HL-60 (cell line): ENCODE results near the gene MXRA7.

Experiments used
- DNase-seq, 2 experiments: peaks; one replicate each; pipeline ENCODE4 v3.0.0-alpha.2; 2010 to 2020; ENCODE audit warnings: low read depth in 1 of 2, low spot score in 1 of 2
- H3K27ac ChIP-seq: fragments of 250-450 bp; sonication (Bioruptor Pico); replicated peaks from 2 replicates; pipeline ENCODE4 v1.5.1; 2020; ENCODE audit warnings: mild to moderate bottlenecking, moderate library complexity
- H3K27me3 ChIP-seq: fragments of 250-450 bp; sonication (Bioruptor Pico); 2 replicates; pipeline ENCODE4 v1.5.1; 2021; ENCODE audit warnings: mild to moderate bottlenecking, moderate library complexity; ENCODE audit not compliant: insufficient read depth, poor library complexity, severe bottlenecking
- H3K4me3 ChIP-seq: replicated peaks from 2 replicates; pipeline ENCODE4 v1.5.1; 2011; ENCODE audit warnings: mild to moderate bottlenecking, control low read depth, low read length; ENCODE audit not compliant: insufficient read depth
- GABPA ChIP-seq: IDR thresholded peaks from 2 replicates; pipeline ENCODE4 v1.6.1; 2012; ENCODE audit warnings: low read depth
- POLR2AphosphoS5 ChIP-seq: IDR thresholded peaks from 2 replicates; pipeline ENCODE4 v1.6.1; 2012; ENCODE audit warnings: low read depth
- REST ChIP-seq: IDR thresholded peaks from 2 replicates; pipeline ENCODE4 v1.6.1; 2012; ENCODE audit warnings: low read depth; ENCODE audit not compliant: insufficient replicate concordance
- SPI1 ChIP-seq: IDR thresholded peaks from 2 replicates; pipeline ENCODE4 v1.6.1; 2012; ENCODE audit warnings: low read depth, mild to moderate bottlenecking, borderline replicate concordance
- TF ChIP-seq, protein P1 (sequence below): IDR thresholded peaks from one replicate; pipeline ENCODE4 v1.5.1; 2011; ENCODE audit warnings: low read length, control low read depth, inconsistent platforms; ENCODE audit not compliant: insufficient read depth

Gene MXRA7

DNA sequence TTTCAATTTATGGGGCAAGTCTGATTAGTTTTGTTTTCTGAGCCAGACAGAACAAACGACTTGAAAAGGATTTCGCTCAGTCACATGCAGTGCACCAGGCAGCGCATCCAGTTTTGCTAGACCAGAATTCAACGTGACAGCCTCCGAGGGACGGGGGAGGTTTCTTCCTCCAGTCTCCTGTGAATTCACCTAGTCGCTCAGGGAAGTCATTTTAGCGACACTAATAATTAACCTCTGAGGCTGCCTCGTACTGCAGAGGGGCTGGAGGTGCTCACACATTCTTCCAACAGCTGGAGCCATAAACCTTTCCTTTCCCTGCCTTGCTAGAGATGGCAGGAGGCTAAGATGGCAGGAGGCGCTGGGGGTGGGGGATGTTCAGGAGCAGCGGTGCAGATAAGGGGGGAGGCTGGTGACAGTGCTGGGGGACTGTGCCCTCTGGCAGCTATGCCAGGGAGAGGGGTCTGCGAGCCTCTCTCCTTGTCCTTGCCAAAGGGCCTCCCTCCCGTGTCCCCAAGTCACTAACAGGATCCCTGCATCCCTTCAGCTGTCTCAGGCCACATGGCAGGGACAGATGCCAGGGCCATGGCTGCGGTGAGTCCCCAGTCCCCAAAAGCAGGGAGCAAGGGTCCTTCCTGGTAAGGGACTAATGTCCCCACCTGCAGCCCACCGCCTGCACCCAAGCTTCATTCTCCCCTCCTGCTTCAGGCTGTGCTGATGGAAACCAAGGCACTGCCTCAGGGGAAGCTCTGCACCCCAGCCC is 24.0 kb downstream of the MXRA7 start:
- TF ChIP-seq POLR2AphosphoS5 (no peak), REST (no peak), GABPA (no peak)
- TF ChIP-seq, protein P1, sequence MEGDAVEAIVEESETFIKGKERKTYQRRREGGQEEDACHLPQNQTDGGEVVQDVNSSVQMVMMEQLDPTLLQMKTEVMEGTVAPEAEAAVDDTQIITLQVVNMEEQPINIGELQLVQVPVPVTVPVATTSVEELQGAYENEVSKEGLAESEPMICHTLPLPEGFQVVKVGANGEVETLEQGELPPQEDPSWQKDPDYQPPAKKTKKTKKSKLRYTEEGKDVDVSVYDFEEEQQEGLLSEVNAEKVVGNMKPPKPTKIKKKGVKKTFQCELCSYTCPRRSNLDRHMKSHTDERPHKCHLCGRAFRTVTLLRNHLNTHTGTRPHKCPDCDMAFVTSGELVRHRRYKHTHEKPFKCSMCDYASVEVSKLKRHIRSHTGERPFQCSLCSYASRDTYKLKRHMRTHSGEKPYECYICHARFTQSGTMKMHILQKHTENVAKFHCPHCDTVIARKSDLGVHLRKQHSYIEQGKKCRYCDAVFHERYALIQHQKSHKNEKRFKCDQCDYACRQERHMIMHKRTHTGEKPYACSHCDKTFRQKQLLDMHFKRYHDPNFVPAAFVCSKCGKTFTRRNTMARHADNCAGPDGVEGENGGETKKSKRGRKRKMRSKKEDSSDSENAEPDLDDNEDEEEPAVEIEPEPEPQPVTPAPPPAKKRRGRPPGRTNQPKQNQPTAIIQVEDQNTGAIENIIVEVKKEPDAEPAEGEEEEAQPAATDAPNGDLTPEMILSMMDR = no peak
- no peak for DNase-seq
- H3K27ac ChIP-seq = no peak overlapping the region
- H3K27me3 ChIP-seq = no peaks in the 10 kb centered on the region
- no peak overlapping the region for H3K4me3 ChIP-seq

GRCh38 chr17:76685846-76686245 is 24.9 kb downstream of the MXRA7 start:
- Histone ChIP-seq H3K4me3 (no peak overlapping the region), H3K27ac (no peak overlapping the region), H3K27me3 (no peaks in the 10 kb centered on the region)
- TF ChIP-seq POLR2AphosphoS5 = no peak
- TF ChIP-seq SPI1 = no peak
- no peak for TF ChIP-seq REST
- TF ChIP-seq, protein P1 = no peak
- no peak for TF ChIP-seq GABPA
- DNase-seq = no peak

- TF ChIP-seq, protein P1 = no peak
- TF ChIP-seq REST (no peak), POLR2AphosphoS5 (no peak), GABPA (no peak), SPI1 (no peak)
- H3K27ac ChIP-seq = no peak overlapping the region
- DNase-seq = no peak
- H3K4me3 ChIP-seq = no peak overlapping the region
- H3K27me3 ChIP-seq = no peaks in the 10 kb centered on the region
These were observed 25.4 kb downstream of the MXRA7 start for GRCh38 chr17:76685366-76685765.
